A549 (cell line): Measurements from ENCODE around the gene PEPD. TPM values are rescaled to one million over a fixed set of nuclear protein-coding genes. Genes with fewer than 3 reads are reported as not detected.
A peak's percentile ranks its signal among the peaks of the same experiment; 100 is the strongest.

Source experiments
- ATAC-seq, 2 experiments: fragments of 200-7000 bp in 1 of 2; fragments of >200 bp in 1 of 2; cut with Nextera tagmentation in 1 of 2; cut with Tn5 transposase in 1 of 2; 3 replicates each; pipeline versions ENCODE4 v1.8.0 to v1.9.1; 2018 to 2020; ENCODE audit warnings: mild to moderate bottlenecking in 1 of 2, moderate library complexity in 1 of 2
- CTCF ChIA-PET: fragments of 300-600 bp; sonication (Branson Sonifier 250); formaldehyde crosslinking; extraction: SDS; loops from one replicate; lab custom pipeline; 2021; ENCODE audit warnings: antibody characterized with exemption, inconsistent platforms; lab: Yijun Ruan, JAX
- POLR2A ChIA-PET: fragments of 350-600 bp; formaldehyde crosslinking; extraction: SDS; loops from one replicate; lab custom pipeline; 2021; ENCODE audit warnings: antibody characterized with exemption, inconsistent platforms; lab: Yijun Ruan, JAX
- DNase-seq, 2 experiments: peaks; one replicate each; pipeline versions ENCODE4 v3.0.0 to v3.0.0-alpha.2; 2011 to 2016; ENCODE audit warnings: low read depth in 1 of 2, low spot score in 1 of 2
- FAIRE-seq: peaks from 2 replicates; lab custom pipeline; 2011; peaks lifted over from hg19 to GRCh38; lab: Jason Lieb, UNC
- H3K27ac ChIP-seq, 2 experiments: fragments of >200 bp; sonication (Bioruptor Twin); formaldehyde crosslinking; 3 replicates each; pipeline ENCODE4 v1.5.1; 2016 to 2017
- H3K4me1 ChIP-seq: fragments of >200 bp; sonication (Bioruptor Twin); formaldehyde crosslinking; 3 replicates; pipeline ENCODE4 v1.6.1; 2016
- H3K4me2 ChIP-seq: fragments of >200 bp; sonication (Bioruptor Twin); formaldehyde crosslinking; 3 replicates; pipeline ENCODE4 v1.6.1; 2016
- H3K4me3 ChIP-seq: fragments of >200 bp; sonication (Bioruptor Twin); formaldehyde crosslinking; 3 replicates; pipeline ENCODE4 v1.5.1; 2016
- H3K9me3 ChIP-seq: fragments of >200 bp; sonication (Bioruptor Twin); formaldehyde crosslinking; 3 replicates; pipeline ENCODE4 v1.6.1; 2016
- CBX2 ChIP-seq: fragments of 200-600 bp; sonication (generic); IDR thresholded peaks from 2 replicates; pipeline ENCODE4 v1.6.1; 2016; ENCODE audit warnings: low read depth, mild to moderate bottlenecking, borderline replicate concordance
- CEBPB ChIP-seq, 2 experiments: fragments of >200 bp in 1 of 2; sonication (Bioruptor Twin) in 1 of 2; formaldehyde crosslinking in 1 of 2; IDR thresholded peaks; 2 replicates each; pipeline ENCODE4 v1.6.1; 2012 to 2016
- CHD2 ChIP-seq: fragments of 150-350 bp; IDR thresholded peaks from 2 replicates; pipeline ENCODE4 v1.6.1; 2014; ENCODE audit warnings: low read length; ENCODE audit not compliant: partially characterized antibody
- FOXS1 ChIP-seq: fragments of 250-450 bp; sonication (Bioruptor Pico); IDR thresholded peaks from 2 replicates; pipeline ENCODE4 v1.5.0; 2020; ENCODE audit warnings: mild to moderate bottlenecking, moderate library complexity
- HES2 ChIP-seq: fragments of >200 bp; sonication (Bioruptor Twin); formaldehyde crosslinking; IDR thresholded peaks from 2 replicates; pipeline ENCODE4 v1.6.1; 2016
- HOXA7 ChIP-seq: fragments of 250-450 bp; sonication (Bioruptor Pico); IDR thresholded peaks from 2 replicates; pipeline ENCODE4 v1.5.0; 2020; ENCODE audit warnings: mild to moderate bottlenecking, moderate library complexity
- MAFK ChIP-seq: fragments of 450-650 bp; IDR thresholded peaks from 2 replicates; pipeline ENCODE4 v1.6.1; 2014; ENCODE audit not compliant: partially characterized antibody
- MYC ChIP-seq: IDR thresholded peaks from 2 replicates; pipeline ENCODE4 v1.6.1; 2012; ENCODE audit warnings: mild to moderate bottlenecking, inconsistent platforms, low read length, improper control_type of control experiment, borderline replicate concordance
- RCOR1 ChIP-seq: fragments of 150-350 bp; IDR thresholded peaks from 2 replicates; pipeline ENCODE4 v1.6.1; 2014; ENCODE audit warnings: antibody characterized with exemption, low read length, low read depth
- SMC3 ChIP-seq: fragments of >200 bp; sonication (Bioruptor Twin); formaldehyde crosslinking; IDR thresholded peaks from 3 replicates; pipeline ENCODE4 v1.6.1; 2018; ENCODE audit warnings: inconsistent platforms
- SREBF2 ChIP-seq: fragments of 450-650 bp; IDR thresholded peaks from 2 replicates; pipeline ENCODE4 v1.6.1; 2014; ENCODE audit warnings: mild to moderate bottlenecking, moderate library complexity
- ZSCAN20 ChIP-seq: fragments of 250-450 bp; sonication (Bioruptor Pico); IDR thresholded peaks from 2 replicates; pipeline ENCODE4 v1.8.0; 2022; ENCODE audit warnings: mild to moderate bottlenecking, moderate library complexity
- WGBS: methylation state at CpG from one replicate; pipeline ENCODE4 v1.1.6; 2017; ENCODE audit errors: missing lambda C conversion rate; 5-methylcytosine and 5-hydroxymethylcytosine counted together
- polyA plus RNA-seq, 4 experiments: library from polyadenylated mRNA; depleted of rRNA in 3 of 4; stranded (reverse); fragments of >200 nt; fragmentation: RNase III in 1 of 4; extraction: RNeasy Plus Mini Kit Qiagen cat#74134 plus additional on column Dnase treatment in 1 of 4; gene quantifications; 2 replicates in 3 of 4; 3 replicates in 1 of 4; pipeline ENCODE4 v1.2.3, GENCODE V29; 2011 to 2017
- TF ChIP-seq, protein P1 (sequence below): IDR thresholded peaks from 2 replicates; pipeline ENCODE4 v1.6.1; 2012; ENCODE audit warnings: low read depth, borderline replicate concordance

The PEPD gene
- polyA plus RNA-seq, 2 of the 4 experiments (the other 2 are of a cell fraction): 85.5 to 100 TPM

GRCh38 chr19:33382982-33383381 is 138.6 kb downstream of the PEPD start:
- CTCF ChIA-PET: interaction anchor here (0.7 to 36.3 kb wide), 10 partner anchors 9 to 394 kb away, joined by 3 to 881 read pairs (median 11); partner anchors contain the start of genes CEBPA and CEBPG
- DNase-seq (no peak), FAIRE-seq (peak; percentile 28), ATAC-seq (no peak)
- H3K9me3 ChIP-seq: no peaks in the 10 kb centered on the region
- no peak overlapping the region for H3K27ac ChIP-seq
- POLR2A ChIA-PET: interaction anchor here (2.4 to 3.2 kb wide), 2 partner anchors 9 to 81 kb away, joined by 11 to 19 read pairs; partner anchors contain the start of genes CEBPA and CEBPG
- TF ChIP-seq HOXA7 (CRISPR knock-in tag): peak; percentile 27; the same call in 1 of the 2 replicates
- TF ChIP-seq CEBPB (IDR thresholded peaks at IDR 0.05): no peak
- no peak overlapping the region for H3K4me3 ChIP-seq
- 87% methylated on average over 4 of the region's 4 CpGs for WGBS
- no peak overlapping the region for H3K4me2 ChIP-seq
- peaks cover 3% of the 10 kb centered on the region; the same call in 2 of the 3 replicates for H3K4me1 ChIP-seq

DNA sequence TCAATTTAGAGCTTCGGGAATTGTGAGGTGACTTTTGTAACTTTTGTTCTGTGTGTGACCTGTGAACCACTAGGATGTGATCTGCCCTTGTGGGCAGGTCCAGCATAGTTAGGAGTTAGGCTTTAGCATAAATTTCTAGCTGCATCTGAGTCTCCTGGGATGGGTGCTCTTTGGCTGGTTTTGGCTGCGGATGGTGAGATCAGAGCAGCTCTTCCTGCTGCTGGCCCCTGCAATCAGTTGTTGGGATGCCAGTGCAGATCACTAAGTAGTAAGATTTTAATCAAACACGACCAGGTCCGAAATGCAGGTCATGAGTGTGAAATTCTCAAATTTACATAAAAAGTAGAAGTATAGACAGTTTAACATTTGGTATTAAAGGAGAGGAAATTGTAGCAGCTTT is 139.6 kb downstream of the PEPD start:
- no peak overlapping the region for H3K27ac ChIP-seq
- CTCF ChIA-PET: interaction anchor here (0.7 to 36.3 kb wide), 11 partner anchors 8 to 238 kb away, joined by 3 to 881 read pairs (median 6); partner anchors contain the start of genes CEBPA and CEBPG
- H3K4me1 ChIP-seq: peaks cover 13% of the 10 kb centered on the region
- H3K4me3 ChIP-seq: no peak overlapping the region
- H3K9me3 ChIP-seq: no peaks in the 10 kb centered on the region
- DNase-seq (no peak), ATAC-seq (no peak), FAIRE-seq (peak; percentile 46)
- no peak overlapping the region for H3K4me2 ChIP-seq
- no peak for TF ChIP-seq HES2
- TF ChIP-seq CBX2: no peak
- TF ChIP-seq FOXS1: no peak
- 94% methylated on average over 4 of the region's 4 CpGs for WGBS
- POLR2A ChIA-PET: interaction anchor here (2.4 to 3.2 kb wide), 2 partner anchors 8 to 80 kb away, joined by 11 to 19 read pairs; partner anchors contain the start of genes CEBPA and CEBPG

DNA sequence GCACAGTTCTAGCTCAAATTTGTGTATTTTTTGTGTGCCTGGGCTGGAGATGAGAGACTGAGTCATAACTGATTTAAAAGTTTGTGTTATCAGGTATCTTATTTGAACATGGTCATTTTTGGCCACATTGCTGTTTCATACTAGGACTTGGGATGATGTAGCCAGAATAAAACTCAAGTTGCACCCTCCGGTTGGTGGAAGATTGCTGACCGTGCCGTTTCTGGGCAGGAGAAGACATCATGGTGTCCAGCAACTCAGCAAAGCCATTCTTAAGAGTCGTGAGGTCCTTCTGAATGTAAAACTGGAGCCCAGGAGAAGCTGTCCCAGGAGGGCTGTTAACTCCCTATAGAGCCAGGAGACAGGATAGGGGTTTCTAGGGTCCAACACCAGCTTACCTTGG is 140.5 kb downstream of the PEPD start:
- H3K4me2 ChIP-seq: no peak overlapping the region
- 90% methylated on average over 4 of the region's 4 CpGs for WGBS
- ATAC-seq (no peak), DNase-seq (no peak), FAIRE-seq (peak; percentile 7)
- no peak overlapping the region for H3K27ac ChIP-seq
- no peaks in the 10 kb centered on the region for H3K9me3 ChIP-seq
- TF ChIP-seq CEBPB (IDR thresholded peaks at IDR 0.05) (no peak), MAFK (peak; percentile 96)
- peaks cover 22% of the 10 kb centered on the region for H3K4me1 ChIP-seq
- no peak overlapping the region for H3K4me3 ChIP-seq
- CTCF ChIA-PET: interaction anchor here (0.7 to 36.3 kb wide), 11 partner anchors 10 to 410 kb away, joined by 3 to 881 read pairs (median 6); partner anchors contain the start of genes CEBPA and CEP89
- POLR2A ChIA-PET: interaction anchor here (3.2 kb wide), 1 partner anchor 79 kb away, joined by 11 read pairs; the partner anchor contains the start of gene CEBPA

- WGBS: 94% methylated on average over 16 of the region's 16 CpGs
- no peak for FAIRE-seq
Measured at GRCh38 chr19:33379151-33379829, 142.3 kb downstream of the PEPD start.

GRCh38 chr19:33377586-33378475 is 143.8 kb downstream of the PEPD start:
- ATAC-seq: no peak
- Histone ChIP-seq H3K9me3 (no peaks in the 10 kb centered on the region), H3K4me3 (no peak overlapping the region), H3K27ac (peak overlapping the region in 1 of 2 experiments; percentile 31; a peak in 1 of 6 replicates)
- WGBS: 94% methylated on average over 12 of the region's 12 CpGs
- CTCF ChIA-PET: interaction anchor here (0.5 to 36.3 kb wide), 21 partner anchors 12 to 452 kb away, joined by 3 to 881 read pairs (median 4); partner anchors contain the start of gene CEBPA
- TF ChIP-seq MYC: no peak
- no peak for TF ChIP-seq RCOR1
- TF ChIP-seq ZSCAN20 (CRISPR knock-in tag): no peak
- no peak for TF ChIP-seq HOXA7 (CRISPR knock-in tag)
- TF ChIP-seq, protein P1, sequence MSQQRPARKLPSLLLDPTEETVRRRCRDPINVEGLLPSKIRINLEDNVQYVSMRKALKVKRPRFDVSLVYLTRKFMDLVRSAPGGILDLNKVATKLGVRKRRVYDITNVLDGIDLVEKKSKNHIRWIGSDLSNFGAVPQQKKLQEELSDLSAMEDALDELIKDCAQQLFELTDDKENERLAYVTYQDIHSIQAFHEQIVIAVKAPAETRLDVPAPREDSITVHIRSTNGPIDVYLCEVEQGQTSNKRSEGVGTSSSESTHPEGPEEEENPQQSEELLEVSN: no peak
- TF ChIP-seq CHD2: no peak
- no peak for TF ChIP-seq SREBF2
- TF ChIP-seq, all 56 proteins: peak for 0
- no peak for DNase-seq
- FAIRE-seq: no peak
- POLR2A ChIA-PET: interaction anchor here (0.8 to 3.3 kb wide), 5 partner anchors 8 to 129 kb away, joined by 3 to 51 read pairs (median 4); partner anchors contain the start of gene CEBPA
- Histone ChIP-seq H3K4me2 (peak overlapping the region; percentile 79), H3K4me1 (peaks cover 36% of the 10 kb centered on the region)

More at GRCh38 chr19:33379151-33379829, 142.3 kb downstream of the PEPD start:
- no peak for DNase-seq
- H3K4me1 ChIP-seq: peaks cover 35% of the 10 kb centered on the region
- TF ChIP-seq CEBPB (IDR thresholded peaks at IDR 0.05): no peak
- no peak for TF ChIP-seq SMC3
- TF ChIP-seq MAFK: peak; percentile 72
- TF ChIP-seq, all 56 proteins: peak for 1
- Histone ChIP-seq H3K27ac (no peak overlapping the region), H3K4me3 (no peak overlapping the region), H3K9me3 (no peaks in the 10 kb centered on the region), H3K4me2 (no peak overlapping the region)
- no peak for ATAC-seq
- ChIA-PET POLR2A (interaction anchor here (3.3 kb wide), 1 partner anchor 78 kb away, joined by 51 read pairs; the partner anchor contains the start of gene CEBPA), CTCF (interaction anchor here (0.7 to 36.3 kb wide), 16 partner anchors 10 to 399 kb away, joined by 3 to 881 read pairs (median 5); partner anchors contain the start of gene CEBPA)
